ENCODE measurements around the gene CYSRT1. TPM values are rescaled to one million over a fixed set of nuclear protein-coding genes. Genes with fewer than 3 reads are reported as not detected.

CYSRT1 gene
- polyA plus RNA-seq, 3 donors, result 0.17 TPM; not detected in 2

DNA sequence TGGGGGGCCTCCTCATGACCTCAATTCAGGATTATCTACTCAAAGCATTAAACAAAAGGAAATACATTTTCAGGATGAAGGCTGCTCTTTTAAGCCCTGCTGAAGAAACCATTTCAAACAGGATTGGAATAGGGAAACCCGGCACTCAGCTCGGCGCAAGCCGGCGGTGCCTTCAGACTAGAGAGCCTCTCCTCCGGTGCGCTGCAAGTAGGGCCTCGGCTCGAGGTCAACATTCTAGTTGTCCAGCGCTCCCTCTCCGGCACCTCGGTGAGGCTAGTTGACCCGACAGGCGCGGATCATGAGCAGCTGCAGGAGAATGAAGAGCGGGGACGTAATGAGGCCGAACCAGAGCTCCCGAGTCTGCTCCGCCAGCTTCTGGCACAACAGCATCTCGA is 20.2 kb upstream of the CYSRT1 start:
- Mint-ChIP-seq H3K4me3 (peak overlapping the region; percentile 92 to 94), H3K36me3 (peaks cover 15 to 24% of the 10 kb centered on the region in 2 donors), H3K27me3 (ENCODE audit: low read depth in 3 of 3) (peaks cover 0 to 1% (median 0%) of the 10 kb centered on the region in 3 donors), H3K4me1 (peaks cover 46% of the 10 kb centered on the region), H3K9me3 (peaks cover 0 to 2% (median 0%) of the 10 kb centered on the region in 7 donors), H3K27ac (peak overlapping the region; percentile 91 to 96 (median 93))
- Histone ChIP-seq H3K4me2 (replicated peaks; ENCODE audit: extremely low read depth, low read length, poor library complexity, severe bottlenecking) (peak overlapping the region; percentile 89), H3K4me3 (replicated peaks in 1 of 3; ENCODE audit: low read depth in 2 of 3, low read length in 3 of 3) (peak overlapping the region; percentile 77 to 91 (median 84)), H3K27me3 (ENCODE audit: control insufficient read depth in 2 of 2, insufficient read depth in 2 of 2, low read length in 2 of 2) (no peaks in the 10 kb centered on the region), H3K27ac (ENCODE audit: low read depth in 1 of 2, low read length in 2 of 2) (peak overlapping the region; percentile 73 to 92), H3K36me3 (replicated peaks in 1 of 2; ENCODE audit: control insufficient read depth in 1 of 2, insufficient read depth in 2 of 2, low read length in 2 of 2) (peaks cover 4 to 18% of the 10 kb centered on the region in 2 donors), H3K9me3 (replicated peaks in 1 of 2; ENCODE audit: control insufficient read depth in 1 of 2, insufficient read depth in 1 of 2, low read length in 2 of 2) (no peaks in the 10 kb centered on the region), H3K9ac (ENCODE audit: insufficient read depth, low read length, poor library complexity, severe bottlenecking) (peak overlapping the region; percentile 92), H2AFZ (ENCODE audit: insufficient read depth, low read depth, low read length, poor library complexity, severe bottlenecking) (peak overlapping the region; percentile 86), H3K4me1 (ENCODE audit: control insufficient read depth in 1 of 2, insufficient read depth in 2 of 2, low read length in 2 of 2) (peaks cover 35 to 52% of the 10 kb centered on the region in 2 donors), H3K79me2 (ENCODE audit: insufficient read depth, low read length) (peaks cover 56% of the 10 kb centered on the region), H4K20me1 (ENCODE audit: insufficient read depth, low read length) (peaks cover 7% of the 10 kb centered on the region)
- DNase-seq, result no peak
- 22% methylated on average over 21 of the region's 21 CpGs for WGBS (ENCODE audit: insufficient coverage)
- TF ChIP-seq, protein P1, sequence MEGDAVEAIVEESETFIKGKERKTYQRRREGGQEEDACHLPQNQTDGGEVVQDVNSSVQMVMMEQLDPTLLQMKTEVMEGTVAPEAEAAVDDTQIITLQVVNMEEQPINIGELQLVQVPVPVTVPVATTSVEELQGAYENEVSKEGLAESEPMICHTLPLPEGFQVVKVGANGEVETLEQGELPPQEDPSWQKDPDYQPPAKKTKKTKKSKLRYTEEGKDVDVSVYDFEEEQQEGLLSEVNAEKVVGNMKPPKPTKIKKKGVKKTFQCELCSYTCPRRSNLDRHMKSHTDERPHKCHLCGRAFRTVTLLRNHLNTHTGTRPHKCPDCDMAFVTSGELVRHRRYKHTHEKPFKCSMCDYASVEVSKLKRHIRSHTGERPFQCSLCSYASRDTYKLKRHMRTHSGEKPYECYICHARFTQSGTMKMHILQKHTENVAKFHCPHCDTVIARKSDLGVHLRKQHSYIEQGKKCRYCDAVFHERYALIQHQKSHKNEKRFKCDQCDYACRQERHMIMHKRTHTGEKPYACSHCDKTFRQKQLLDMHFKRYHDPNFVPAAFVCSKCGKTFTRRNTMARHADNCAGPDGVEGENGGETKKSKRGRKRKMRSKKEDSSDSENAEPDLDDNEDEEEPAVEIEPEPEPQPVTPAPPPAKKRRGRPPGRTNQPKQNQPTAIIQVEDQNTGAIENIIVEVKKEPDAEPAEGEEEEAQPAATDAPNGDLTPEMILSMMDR (IDR thresholded peaks at IDR 0.05), result no peak
- intact Hi-C loops (cut with micrococcal nuclease), result loop anchor here (1.0 to 5.0 kb wide), 4 partner anchors 16 to 348 kb away; partner anchors contain the start of genes ANAPC2 (in 1 of the 2), MRPL41 (in 1 of the 2), PNPLA7 (in 1 of the 2) and SSNA1 (in 1 of the 2)

DNA sequence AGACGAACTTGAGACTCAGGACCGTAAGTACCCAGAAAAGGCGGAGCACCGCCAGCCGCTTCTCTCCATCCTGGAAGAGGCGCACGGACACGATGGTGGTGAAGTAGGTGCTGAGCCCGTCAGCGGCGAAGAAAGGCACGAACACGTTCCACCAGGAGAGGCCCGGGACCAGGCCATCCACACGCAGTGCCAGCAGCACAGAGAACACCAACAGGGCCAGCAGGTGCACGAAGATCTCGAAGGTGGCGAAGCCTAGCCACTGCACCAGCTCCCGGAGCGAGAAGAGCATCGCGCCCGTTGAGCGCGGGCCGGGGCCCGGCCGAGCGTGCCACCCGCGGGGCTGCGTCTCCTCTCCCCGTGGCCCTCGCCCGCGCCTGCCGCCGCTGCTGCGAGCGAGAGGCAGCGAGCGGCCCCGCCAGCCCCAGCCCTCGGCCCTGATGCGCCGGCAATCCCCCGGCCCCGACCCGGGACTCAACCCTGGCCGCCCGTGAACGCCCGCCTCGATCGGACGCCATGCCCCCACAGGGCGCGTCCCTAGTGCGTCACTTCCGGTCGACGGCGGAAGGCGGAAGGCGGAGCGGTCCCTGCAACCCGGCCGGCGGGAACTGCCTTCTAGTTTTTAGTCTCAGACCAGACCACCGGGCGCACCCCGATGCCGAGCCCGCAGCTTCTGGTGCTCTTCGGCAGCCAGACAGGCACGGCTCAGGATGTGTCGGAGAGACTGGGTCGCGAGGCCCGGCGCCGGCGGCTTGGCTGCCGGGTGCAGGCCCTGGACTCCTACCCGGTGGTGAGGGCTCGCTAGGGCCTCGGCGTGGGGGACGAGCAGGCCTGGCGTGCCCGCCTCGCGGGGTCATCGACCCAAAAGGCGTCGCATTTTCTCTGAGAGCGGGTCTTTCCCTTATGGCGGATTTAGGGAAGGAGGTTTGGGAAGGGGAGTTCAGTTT is 19.6 kb upstream of the CYSRT1 start, which contains the start of the genes NDOR1 and TMEM203:
TSS of gene NDOR1 (plus strand) at position 575 of the 944 bp plus-strand sequence. CDS start at position 653, 78 bp downstream.
TSS of gene TMEM203 (minus strand) at position 523 of the 944 bp plus-strand sequence. CDS start at position 289, 234 bp downstream.
- no peaks in the 10 kb centered on the region for H3K9me3 ChIP-seq (replicated peaks in 1 of 2; ENCODE audit: control insufficient read depth in 1 of 2, insufficient read depth in 1 of 2, low read length in 2 of 2)
- H3K79me2 ChIP-seq (ENCODE audit: insufficient read depth, low read length), result peaks cover 56% of the 10 kb centered on the region
- peak within 1 kb of the TSS; percentile 89 for H3K4me2 ChIP-seq (replicated peaks; ENCODE audit: extremely low read depth, low read length, poor library complexity, severe bottlenecking)
- TF ChIP-seq, protein P1 (IDR thresholded peaks at IDR 0.05), result no peak
- Mint-ChIP-seq H3K36me3 (peaks cover 16 to 30% of the 10 kb centered on the region in 2 donors), H3K9me3 (peaks cover 0 to 2% (median 0%) of the 10 kb centered on the region in 7 donors), H3K4me3 (peak within 1 kb of the TSS; percentile 92 to 96), H3K27ac (peak within 1 kb of the TSS; percentile 91 to 96 (median 93)), H3K27me3 (ENCODE audit: low read depth in 3 of 3) (peaks cover 0 to 3% (median 0%) of the 10 kb centered on the region in 3 donors), H3K4me1 (peaks cover 46% of the 10 kb centered on the region)
- intact Hi-C loops (cut with micrococcal nuclease), result loop anchor here (1.0 to 2.0 kb wide), 2 partner anchors 17 to 18 kb away; partner anchors contain the start of genes ANAPC2 (in 1 of the 2) and SSNA1 (in 1 of the 2)
- H3K27ac ChIP-seq (ENCODE audit: low read depth in 1 of 2, low read length in 2 of 2), result peak within 1 kb of the TSS; percentile 73 to 92
- H4K20me1 ChIP-seq (ENCODE audit: insufficient read depth, low read length), result peaks cover 7% of the 10 kb centered on the region
- peak within 1 kb of the TSS; percentile 77 to 91 (median 84) for H3K4me3 ChIP-seq (replicated peaks in 1 of 3; ENCODE audit: low read depth in 2 of 3, low read length in 3 of 3)
- H3K4me1 ChIP-seq (ENCODE audit: control insufficient read depth in 1 of 2, insufficient read depth in 2 of 2, low read length in 2 of 2), result peaks cover 35 to 50% of the 10 kb centered on the region in 2 donors
- no peaks in the 10 kb centered on the region for H3K27me3 ChIP-seq (ENCODE audit: control insufficient read depth in 2 of 2, insufficient read depth in 2 of 2, low read length in 2 of 2)
- peak within 1 kb of the TSS; percentile 92 for H3K9ac ChIP-seq (ENCODE audit: insufficient read depth, low read length, poor library complexity, severe bottlenecking)
- DNase-seq, result peak; percentile 85 to 87 (median 86)
- peaks cover 4 to 24% of the 10 kb centered on the region in 2 donors for H3K36me3 ChIP-seq (replicated peaks in 1 of 2; ENCODE audit: control insufficient read depth in 1 of 2, insufficient read depth in 2 of 2, low read length in 2 of 2)
- WGBS (ENCODE audit: insufficient coverage), result under 1% methylated on average over 98 of the region's 98 CpGs
- peak within 1 kb of the TSS; percentile 86 for H2AFZ ChIP-seq (ENCODE audit: insufficient read depth, low read depth, low read length, poor library complexity, severe bottlenecking)
